Choroid plexus epithelial cell (primary cell): ENCODE measurements around the gene TMED8.

Experiments used
- DNase-seq: peaks from one replicate; pipeline ENCODE4 v3.0.0-alpha.2; 2010; ENCODE audit warnings: low read depth
- H3K4me3 ChIP-seq: 2 replicates; pipeline ENCODE4 v1.5.1; 2011; ENCODE audit warnings: low read depth, mild to moderate bottlenecking, control low read depth, low read length, moderate library complexity
- CTCF ChIP-seq: conservative IDR thresholded peaks from 2 replicates; pipeline ENCODE4 v1.5.1; 2011; ENCODE audit warnings: low read depth, mild to moderate bottlenecking, control low read depth, inconsistent platforms, low read length, moderate library complexity

The TMED8 gene

GRCh38 chr14:77335576-77335975, 41.3 kb downstream of the TMED8 start:
- TF ChIP-seq CTCF, result no peak
- H3K4me3 ChIP-seq, result no peak overlapping the region
- no peak for DNase-seq

- no peak overlapping the region for H3K4me3 ChIP-seq
- TF ChIP-seq CTCF, result no peak
- DNase-seq, result no peak
Measured at GRCh38 chr14:77329872-77330271, 47.0 kb downstream of the TMED8 start.

GRCh38 chr14:77327111-77327510, 49.8 kb downstream of the TMED8 start:
- no peak for TF ChIP-seq CTCF
- no peak overlapping the region for H3K4me3 ChIP-seq
- DNase-seq, result no peak

GRCh38 chr14:77325746-77326094, 51.2 kb downstream of the TMED8 start:
- no peak for TF ChIP-seq CTCF
- DNase-seq, result no peak
- no peak overlapping the region for H3K4me3 ChIP-seq

GRCh38 chr14:77324816-77325745, 51.8 kb downstream of the TMED8 start:
- no peak overlapping the region for H3K4me3 ChIP-seq
- no peak for DNase-seq
- TF ChIP-seq CTCF, result no peak

- H3K4me3 ChIP-seq, result no peak overlapping the region
- no peak for TF ChIP-seq CTCF
- no peak for DNase-seq
Measured at GRCh38 chr14:77324289-77324688, 52.6 kb downstream of the TMED8 start.

- no peak overlapping the region for H3K4me3 ChIP-seq
- TF ChIP-seq CTCF, result no peak
Measured at GRCh38 chr14:77323571-77323970, 53.3 kb downstream of the TMED8 start.

More at GRCh38 chr14:77323571-77323970, 53.3 kb downstream of the TMED8 start:
- DNase-seq, result no peak
